IMR-90 (cell line): ENCODE measurements around the gene FADS6.

Experiments used
- MAZ ChIP-seq: IDR thresholded peaks from 2 replicates; pipeline ENCODE4 v1.6.1; 2012; ENCODE audit warnings: low read depth, mild to moderate bottlenecking, low read length, improper control_type of control experiment, moderate library complexity, borderline replicate concordance
- NFE2L2 ChIP-seq: fragments of 150-350 bp; IDR thresholded peaks from 2 replicates; pipeline ENCODE4 v1.6.1; 2016; ENCODE audit warnings: low read depth, mild to moderate bottlenecking, low read length
- POLR2A ChIP-seq: IDR thresholded peaks from 2 replicates; pipeline ENCODE4 v1.6.1; 2012; ENCODE audit warnings: mild to moderate bottlenecking, low read depth, low read length
- RAD21 ChIP-seq: IDR thresholded peaks from 2 replicates; pipeline ENCODE4 v1.6.1; 2012; ENCODE audit warnings: low read length, improper control_type of control experiment
- TF ChIP-seq, protein P1 (sequence below): conservative IDR thresholded peaks from 2 replicates; pipeline ENCODE4 v1.5.1; 2012; ENCODE audit warnings: mild to moderate bottlenecking, low read depth, low read length, improper control_type of control experiment
- TF ChIP-seq, protein P2 (sequence below): fragments of 150-350 bp; IDR thresholded peaks from 2 replicates; pipeline ENCODE4 v1.6.1; 2017; ENCODE audit warnings: mild to moderate bottlenecking, antibody characterized with exemption, low read length, low read depth

DNA sequence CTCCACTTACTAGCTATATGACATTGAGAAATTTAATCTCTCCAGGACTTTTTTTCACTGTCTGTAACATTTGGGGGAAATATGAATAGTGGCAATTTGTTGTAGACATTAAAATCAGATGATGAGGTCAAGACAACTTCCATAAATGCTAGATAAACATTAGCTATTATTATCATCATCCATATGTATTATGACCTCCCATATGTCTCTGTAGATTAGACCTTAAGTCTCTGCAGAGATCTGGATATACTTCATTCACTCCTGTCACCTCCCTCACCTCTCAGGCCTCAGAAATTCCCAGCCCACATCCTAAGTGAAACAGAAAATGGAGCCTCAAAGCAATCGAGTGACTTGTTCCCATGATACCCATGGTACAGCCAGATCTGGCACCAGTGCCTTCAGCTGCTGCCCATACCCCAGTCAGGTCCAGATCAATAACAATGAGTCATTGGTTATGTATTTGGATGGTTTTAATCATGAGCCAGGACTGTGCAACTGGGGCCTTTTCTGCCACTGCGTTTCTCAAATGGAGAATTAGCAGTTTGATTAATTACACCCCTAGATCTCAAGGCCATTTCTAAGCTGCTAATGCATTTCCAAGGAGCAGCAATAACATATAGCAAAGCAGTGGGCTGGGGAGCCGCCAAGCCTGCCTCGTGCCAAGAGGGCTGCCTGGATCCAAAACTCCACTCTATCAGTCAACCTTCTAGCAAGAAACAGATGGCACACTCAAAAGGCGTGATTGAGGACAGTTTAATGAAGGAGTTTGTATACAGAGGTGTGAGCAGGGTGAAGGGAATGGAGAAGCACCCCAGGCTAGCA is 18.1 kb downstream of the FADS6 start:
- TF ChIP-seq NFE2L2 = no peak
- TF ChIP-seq, protein P1, sequence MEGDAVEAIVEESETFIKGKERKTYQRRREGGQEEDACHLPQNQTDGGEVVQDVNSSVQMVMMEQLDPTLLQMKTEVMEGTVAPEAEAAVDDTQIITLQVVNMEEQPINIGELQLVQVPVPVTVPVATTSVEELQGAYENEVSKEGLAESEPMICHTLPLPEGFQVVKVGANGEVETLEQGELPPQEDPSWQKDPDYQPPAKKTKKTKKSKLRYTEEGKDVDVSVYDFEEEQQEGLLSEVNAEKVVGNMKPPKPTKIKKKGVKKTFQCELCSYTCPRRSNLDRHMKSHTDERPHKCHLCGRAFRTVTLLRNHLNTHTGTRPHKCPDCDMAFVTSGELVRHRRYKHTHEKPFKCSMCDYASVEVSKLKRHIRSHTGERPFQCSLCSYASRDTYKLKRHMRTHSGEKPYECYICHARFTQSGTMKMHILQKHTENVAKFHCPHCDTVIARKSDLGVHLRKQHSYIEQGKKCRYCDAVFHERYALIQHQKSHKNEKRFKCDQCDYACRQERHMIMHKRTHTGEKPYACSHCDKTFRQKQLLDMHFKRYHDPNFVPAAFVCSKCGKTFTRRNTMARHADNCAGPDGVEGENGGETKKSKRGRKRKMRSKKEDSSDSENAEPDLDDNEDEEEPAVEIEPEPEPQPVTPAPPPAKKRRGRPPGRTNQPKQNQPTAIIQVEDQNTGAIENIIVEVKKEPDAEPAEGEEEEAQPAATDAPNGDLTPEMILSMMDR = no peak
- TF ChIP-seq RAD21 = no peak
- TF ChIP-seq POLR2A = no peak
- TF ChIP-seq, protein P2, sequence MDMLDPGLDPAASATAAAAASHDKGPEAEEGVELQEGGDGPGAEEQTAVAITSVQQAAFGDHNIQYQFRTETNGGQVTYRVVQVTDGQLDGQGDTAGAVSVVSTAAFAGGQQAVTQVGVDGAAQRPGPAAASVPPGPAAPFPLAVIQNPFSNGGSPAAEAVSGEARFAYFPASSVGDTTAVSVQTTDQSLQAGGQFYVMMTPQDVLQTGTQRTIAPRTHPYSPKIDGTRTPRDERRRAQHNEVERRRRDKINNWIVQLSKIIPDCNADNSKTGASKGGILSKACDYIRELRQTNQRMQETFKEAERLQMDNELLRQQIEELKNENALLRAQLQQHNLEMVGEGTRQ = no peak
- TF ChIP-seq MAZ = no peak
